Umbilical cord (tissue), 2 donors: Measurements from ENCODE around the gene PLSCR3. TPM values are rescaled to one million over a fixed set of nuclear protein-coding genes. Genes with fewer than 3 reads are reported as not detected.

Experiments used
- DNase-seq: peaks from one replicate; pipeline ENCODE4 v3.0.0-alpha.2; 2015; ENCODE audit warnings: low spot score
- total RNA-seq: library from RNA; depleted of rRNA; stranded (reverse); fragments of >200 nt; gene quantifications from one replicate; pipeline ENCODE4 v1.2.3, GENCODE V29; 2014; ENCODE audit warnings: low replicate concordance; ENCODE audit not compliant: insufficient read depth

Gene PLSCR3
- total RNA-seq, 1 donor from 2014 or later: 21.9 TPM

DNA sequence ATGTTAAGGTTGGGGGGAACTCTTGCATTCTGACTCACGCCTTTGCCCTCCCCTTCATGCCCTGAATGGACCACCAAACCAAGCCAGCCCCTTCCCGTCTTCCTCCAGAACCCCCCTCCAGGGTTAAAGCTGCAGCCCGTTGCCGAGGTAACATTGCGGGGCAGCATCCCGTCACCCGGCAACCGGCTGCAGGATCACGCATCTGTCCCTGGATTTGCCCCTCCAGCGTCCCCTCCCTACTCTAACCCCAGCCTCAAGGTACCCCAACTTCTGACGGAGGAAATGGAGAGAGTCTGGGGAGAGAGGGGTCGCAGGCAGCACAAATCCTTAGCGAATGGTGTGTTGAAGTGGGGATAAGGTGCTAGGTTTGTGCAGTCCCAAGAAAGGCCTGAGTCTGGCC is 12.8 kb upstream of the PLSCR3 start:
- no peak for DNase-seq

DNA sequence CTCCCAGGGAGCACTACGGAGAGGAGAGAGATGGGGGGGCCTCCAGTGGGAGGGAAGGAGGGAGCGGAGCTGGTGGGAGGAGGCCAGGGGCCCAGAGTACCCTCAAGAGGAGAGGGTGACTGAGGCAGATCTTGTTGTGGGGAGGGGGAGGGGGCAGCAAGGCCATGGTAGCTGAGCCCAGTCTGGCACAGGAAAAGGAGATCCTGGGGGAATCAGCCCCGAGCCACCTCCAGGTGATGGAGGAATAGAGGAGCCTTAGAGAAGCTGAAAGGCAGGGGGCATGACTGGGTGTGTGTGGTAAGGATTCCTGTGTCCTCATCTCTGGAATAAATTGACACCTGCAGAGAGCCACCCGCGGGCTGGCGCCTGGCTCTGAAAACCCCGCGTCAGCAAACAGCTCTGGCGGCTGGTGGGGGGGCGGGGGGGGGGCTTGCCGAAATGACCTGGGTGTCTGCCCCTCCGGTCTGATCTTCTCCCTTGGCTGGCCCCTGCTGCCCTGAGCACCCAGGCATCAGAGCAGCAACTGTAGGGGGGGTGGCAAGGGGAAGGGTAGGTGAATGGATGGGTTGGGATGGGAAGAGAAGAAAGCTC is 12.0 kb upstream of the PLSCR3 start:
- no peak for DNase-seq

DNA sequence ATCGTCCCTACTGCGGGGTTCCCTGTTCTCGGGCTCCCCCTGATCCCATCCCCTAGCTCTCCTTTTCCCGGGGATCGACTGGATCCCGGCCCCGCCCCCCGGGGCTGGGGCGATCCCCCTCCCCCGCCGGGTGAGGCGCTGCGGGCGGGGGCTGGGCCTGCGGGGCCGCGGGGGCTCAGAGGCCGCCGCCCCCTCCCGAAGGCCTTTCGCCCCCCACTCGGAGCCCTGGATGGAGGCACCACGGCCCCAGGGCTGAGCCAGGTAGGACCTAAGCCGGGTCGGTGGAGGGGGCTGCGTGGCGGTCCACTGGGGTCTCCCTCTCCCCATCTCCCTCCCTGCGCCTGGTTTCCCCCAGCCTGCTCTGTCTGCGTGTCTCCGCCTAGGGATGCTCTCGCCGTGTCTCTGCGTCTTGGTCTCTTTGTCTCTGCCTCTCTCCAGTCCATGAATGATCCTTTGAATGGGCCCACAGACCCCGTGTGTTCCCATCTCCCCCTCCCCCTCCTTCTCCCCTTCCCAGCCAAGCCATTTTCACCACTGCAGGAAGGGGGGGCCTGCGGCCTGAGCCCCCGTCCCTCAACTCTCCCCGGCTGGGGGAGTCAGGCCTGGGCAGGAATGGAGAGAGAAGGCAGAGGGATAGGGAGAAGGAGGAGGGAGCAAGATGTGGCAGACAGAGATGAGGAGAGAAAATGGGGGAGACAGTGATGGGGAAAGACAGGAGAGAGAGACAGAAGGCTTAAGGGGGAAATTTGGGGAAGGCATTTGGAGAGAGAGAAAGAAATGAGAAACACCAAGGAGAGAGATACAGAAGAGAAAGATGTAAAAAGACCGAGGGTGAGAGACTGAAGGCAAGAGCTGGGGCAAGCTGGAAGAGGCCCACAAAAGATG is 11.3 kb upstream of the PLSCR3 start:
- DNase-seq: peak; percentile 44

DNA sequence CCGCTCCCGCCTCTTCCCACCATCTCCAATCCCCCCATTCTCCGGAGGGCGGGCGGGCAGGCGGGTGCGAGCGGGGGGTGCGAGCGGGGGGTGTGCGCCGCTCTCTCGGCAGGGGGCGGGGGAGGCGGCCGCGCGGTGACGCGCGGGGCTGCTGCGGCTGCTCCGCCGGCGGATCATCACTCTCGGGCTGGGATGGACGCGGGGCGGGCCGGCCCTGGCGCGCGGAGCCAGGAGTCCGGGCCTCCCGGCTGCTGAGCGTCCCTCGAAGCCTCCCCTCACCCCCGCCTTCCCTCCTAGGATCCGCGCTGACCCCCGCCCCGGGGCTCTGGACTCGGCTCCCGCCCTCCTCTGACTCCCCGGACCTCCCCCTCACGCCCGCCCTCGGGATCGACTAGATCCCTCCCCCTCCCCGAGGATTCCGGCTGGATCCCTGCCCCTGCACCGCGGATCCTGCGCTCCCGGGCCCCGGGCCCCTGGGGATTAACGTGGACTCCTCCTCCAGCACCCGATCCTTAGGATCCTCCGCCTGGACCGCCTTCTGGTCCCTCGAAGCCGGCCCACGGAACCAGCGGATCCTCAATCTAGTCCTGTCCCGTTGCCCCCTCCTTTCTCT is 10.5 kb upstream of the PLSCR3 start:
- peak; percentile 68 for DNase-seq

DNA sequence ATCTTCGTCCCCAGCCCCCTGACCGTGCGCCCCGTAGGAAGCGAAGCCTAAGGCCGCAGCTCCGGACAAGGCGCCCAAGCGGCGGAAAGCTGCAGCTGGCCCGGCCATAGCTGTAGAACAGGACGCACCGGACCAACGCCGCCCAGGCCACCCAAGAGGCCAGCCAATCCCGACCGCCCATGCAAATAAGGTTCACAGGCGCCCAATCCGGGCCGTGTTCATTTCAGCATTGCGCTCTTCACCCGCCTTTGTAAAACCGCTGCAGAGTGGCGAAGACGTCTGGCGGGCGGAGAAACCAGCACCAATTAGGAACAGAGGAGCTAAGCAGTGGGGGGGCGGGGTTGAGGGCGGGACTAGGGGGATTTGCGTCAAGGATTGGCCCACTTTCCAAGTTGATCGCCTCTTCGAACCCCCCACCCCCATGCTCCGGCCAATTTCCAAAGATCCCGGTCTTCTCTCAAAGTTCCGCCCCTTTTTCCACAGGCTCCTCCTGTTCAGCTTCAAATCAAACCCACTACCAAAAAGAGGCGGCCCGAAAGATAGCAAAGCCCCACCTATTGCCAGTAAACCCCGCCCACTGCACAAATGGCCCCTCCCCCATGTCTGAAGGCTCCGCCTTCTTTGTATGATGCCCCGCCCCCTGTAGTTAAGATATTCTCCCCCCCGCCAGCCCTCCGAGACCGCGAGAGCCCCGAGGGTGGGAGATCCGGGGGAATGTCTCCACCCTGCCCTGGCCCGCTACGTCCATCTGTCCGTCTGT is 9.8 kb upstream of the PLSCR3 start, which contains the start of gene TMEM256:
Gene TMEM256 (minus strand): TSS at position 121 of the 760 bp plus-strand sequence. CDS start 13 bp downstream, at position 108.
- DNase-seq: peak; percentile 100

DNA sequence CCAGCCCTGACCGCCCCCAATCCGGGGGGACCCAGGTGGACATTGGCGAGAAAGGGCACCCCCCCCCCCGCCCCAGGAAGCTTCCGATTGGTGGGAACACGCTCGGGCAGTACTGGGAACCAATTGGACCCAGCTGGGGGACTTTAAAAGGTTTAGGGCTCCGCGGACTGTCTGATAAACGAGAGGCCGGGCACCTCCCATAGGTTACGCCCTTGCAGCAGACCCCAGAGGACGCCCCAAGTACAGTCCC is 9.3 kb upstream of the PLSCR3 start:
- DNase-seq: no peak

DNA sequence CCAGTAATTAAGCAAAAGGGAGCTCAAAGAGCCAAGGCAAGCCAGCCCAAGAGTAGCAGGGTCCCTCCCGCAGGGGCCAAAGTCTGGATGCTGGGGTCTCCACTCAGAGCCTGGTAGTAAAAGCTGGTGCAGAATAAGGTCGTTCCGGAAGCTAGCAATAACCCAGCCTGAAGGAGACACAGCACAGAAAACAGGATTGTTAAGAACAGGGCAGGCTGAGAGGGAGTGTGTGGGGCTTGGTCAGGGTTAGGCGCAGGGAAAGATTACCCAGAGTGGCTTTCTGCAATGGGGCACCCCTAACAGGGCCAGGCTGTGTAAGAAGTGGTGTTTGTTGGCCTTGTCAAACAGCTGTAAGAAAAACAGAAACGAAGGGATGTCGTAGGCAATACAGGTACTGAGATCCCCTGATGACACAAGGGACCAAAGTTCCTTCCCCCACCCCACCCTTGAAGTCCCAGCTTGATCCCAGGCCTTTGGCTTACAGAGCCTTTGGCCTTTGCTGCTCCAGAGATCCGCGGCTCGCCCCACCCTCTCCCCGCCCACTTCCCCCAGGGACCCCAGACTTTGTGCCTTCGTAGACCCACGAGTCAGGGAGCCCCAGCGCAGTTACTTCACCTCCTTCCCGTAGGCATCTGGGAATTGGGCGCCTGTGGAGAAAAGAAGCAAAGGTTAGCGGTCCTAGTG is 8.9 kb upstream of the PLSCR3 start:
- DNase-seq: no peak

DNA sequence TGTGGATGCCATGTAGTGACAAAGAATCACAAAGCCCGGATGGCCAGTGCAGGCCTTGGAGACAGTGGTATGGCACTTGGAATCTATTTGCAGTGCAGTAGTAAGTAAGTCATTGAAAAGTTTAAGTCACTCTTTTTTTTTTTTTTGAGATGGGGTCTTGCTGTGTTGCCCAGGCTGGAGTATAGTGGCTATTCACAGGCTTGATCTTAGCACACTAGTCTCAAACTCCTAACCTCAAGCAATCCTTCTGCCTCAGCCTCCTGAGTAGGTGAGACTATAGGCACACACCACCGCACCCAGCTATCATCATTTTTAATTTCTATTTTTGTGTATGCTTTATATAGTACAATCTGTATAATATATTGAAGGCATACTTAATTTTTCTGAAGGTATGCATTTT is 4.3 kb upstream of the PLSCR3 start:
- DNase-seq: no peak

DNA sequence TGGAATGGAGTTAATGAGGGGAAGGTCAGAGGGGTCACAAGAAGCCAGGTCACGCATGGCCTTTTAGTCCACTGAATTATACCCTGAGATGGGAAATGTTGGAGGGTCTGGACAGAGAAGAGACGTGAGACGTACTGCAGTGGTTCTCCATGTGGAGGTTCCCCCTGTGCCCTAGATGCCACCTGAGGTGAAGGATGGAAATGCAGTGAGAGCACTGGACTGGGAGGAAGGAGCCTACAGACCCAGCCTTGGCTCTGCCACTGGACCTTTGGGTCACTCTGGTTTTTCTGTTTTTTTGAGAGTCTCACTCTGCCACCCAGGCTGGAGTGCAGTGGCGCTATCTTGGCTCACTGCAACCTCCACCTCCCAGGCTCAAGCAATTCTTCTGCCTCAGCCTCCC is 1.8 kb upstream of the PLSCR3 start:
- no peak for DNase-seq

DNA sequence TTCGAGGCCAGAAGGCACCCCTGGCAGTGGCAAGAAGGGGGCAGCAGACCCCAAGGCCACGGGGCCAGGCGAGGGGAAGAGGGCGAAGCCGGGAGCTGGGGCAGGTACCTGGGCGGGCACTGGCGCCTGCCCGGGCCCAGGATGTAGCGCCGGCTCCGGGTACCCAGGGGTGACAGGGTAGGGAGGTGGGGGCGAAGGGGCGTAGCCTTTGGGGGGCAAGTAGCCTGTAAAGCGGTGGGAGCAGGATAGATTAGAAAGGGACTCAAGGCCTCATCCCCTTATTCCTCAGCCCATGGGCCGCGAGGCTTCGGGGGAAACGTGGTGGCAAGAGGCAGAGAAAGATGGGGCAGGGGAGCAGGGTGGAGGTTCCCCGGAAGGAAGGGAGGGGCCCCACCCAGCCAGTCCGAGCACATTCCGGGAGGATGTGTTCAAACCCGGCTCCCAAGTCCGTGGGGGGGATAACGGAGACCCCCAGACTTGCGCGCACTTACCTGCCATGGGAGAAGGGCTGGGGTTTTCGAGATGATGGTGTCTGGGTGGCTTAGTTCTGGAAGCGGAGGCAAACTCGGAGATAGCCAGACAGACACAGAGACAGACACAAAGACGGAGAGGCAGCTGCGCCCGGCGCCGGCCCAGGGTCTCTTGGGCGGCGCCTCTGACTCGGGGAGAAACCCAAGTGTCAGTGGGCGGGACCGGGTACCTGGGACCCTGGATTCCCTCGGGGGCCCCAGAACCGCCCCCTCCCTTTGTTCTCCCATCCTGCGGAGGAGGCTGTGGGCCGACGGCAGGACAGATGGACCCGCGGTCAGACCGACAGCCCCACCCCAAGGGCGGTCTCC is 493 bp downstream of the PLSCR3 start:
- DNase-seq: peak; percentile 41

DNA sequence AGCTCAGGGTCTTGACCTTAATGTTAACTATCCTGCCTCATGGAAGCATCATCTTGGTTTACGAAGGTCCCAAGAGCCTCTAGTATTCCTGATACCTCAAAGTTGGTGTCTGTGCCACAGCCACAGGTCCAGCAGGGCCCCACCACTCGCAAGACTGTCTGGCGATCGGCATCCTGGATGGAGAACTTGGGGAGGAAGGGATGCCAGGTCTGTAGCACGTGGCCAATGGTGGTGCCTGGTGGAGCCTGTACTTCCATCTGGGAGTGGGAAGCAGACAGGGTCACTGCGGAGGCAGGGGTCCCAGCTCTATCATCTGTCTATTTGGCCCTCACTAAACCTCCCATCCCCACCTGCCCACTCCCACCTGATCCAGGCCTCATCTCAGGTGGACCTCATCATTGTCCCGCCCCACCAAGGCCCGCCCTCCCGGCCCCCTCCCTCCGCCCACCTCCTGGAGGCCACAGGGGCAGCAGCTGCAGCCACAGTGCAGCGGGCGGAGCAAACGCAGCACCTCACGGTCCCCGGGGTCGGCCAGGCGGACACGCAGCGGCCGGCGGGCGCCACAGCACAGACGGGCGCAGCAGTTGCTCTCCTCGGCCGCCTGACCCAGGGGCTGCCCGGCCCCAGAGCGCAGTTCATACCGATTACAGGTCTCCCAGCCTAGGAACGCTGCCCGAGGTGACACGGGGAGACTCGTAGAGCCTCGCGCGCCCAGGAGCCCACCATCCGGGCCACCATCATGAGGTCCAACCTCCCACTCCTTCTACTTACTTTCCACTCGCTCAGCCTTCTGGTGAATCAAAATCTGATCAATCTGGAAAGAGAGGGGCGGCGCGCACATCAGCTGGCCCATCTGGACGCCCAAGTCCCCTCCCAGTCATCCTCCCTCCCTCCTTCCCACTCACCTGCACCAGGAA is 1.4 kb downstream of the PLSCR3 start:
- DNase-seq: no peak

DNA sequence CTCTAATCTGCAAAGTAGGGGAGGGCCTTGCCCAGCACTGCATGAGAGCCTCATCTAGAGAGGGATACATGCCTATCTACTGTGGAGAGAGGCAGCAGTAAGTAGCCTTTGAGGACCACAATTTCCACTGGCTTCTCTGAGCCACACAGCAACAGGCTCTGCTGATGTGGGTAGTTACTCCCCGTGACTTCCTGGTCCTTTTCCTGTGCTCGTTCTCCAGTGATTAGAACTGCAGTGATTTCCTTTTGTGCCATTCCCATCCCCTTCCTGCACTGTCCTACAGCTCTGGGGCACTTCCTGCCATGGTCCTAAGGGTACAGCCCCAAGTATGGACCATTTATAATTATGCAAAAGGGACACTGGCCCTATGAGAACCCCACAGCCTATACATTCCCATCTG is 3.0 kb downstream of the PLSCR3 start:
- no peak for DNase-seq

DNA sequence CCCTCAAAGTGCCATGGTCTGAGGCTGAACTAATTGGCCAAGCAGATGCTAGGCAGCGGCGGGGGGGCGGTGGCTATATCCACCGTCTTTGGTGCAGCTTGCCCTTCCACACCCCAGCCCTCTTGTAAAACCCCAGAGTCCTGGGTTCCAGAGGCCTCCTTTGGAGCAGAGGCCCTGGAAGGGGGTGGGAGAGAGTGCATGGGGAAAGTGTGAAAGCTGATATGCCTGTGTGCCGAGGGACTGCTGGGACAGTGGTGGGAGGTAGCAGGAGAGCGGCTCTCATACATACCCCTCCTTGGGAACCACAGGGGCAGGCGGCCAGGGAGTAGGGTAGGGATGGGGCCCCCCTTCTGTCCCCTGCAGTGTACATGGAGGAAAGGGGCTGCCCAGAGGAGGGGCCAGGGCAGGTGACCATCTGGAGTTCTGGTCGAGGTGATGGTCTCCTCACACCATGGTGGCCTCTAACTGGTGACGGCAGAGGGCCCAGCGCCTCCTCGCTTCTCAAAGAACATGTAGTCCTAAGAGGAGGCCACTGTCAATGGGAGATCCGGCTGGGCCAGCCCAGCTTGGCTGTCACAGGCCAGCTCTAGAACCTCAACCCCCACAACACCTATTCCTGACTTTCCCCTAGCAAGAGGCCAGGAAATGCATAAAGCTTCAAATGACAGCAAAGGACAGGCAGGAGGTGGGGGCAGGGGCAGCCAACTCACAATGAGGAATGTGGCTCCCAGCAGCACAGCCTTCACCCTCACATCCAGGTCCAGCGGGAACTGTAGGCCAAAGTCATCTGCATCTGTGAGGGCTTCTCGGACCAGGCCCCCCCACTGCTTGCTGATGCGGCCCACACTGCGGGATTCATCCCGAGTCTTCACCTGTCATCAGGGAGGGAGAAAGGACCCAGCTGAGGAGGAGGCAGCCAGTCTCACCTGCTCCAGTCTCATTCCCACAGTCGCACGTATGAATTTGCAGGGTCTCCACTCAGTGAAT is 4.1 kb downstream of the PLSCR3 start:
- no peak for DNase-seq

DNA sequence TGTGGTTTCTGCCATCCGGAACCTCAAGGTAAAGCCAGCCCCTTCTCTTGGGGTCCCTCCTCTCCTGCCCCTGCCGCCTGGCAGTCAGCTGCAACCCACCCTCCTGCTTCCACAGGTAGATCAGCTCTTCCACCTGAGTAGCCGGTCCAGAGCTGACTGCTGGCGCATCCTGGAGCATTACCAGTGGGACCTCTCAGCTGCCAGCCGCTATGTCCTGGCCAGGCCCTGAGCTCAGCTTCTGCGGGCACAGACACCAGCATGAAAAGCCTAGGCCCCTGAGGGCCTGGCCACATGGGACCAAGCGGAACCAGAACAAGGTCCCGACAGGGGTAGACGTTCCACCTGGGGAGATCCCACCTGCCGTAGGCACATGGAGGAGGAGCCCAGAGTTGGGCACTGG is 5.5 kb downstream of the PLSCR3 start:
- DNase-seq: no peak

DNA sequence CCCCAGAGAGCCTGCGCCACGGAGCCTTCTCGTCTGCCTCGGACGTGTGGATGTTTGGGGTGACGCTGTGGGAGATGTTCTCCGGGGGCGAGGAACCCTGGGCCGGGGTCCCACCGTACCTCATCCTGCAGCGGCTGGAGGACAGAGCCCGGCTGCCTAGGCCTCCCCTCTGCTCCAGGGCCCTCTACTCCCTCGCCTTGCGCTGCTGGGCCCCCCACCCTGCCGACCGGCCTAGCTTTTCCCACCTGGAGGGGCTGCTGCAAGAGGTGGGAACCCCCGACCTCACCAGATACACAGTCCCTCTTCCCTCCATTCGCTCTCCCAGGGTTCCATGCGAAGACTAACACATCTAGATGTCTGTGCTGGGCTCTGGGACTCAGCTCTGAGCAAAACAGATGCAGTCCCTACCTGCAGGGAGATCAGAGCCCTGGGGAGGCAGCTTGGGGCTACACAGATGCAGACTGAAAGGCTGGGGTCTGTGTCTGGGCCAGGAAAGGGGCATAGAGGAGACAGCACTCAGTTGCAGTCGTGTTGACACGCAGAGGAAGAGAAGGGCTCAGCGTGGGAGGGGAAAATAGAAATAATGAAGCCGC is 9.7 kb downstream of the PLSCR3 start:
- no peak for DNase-seq

DNA sequence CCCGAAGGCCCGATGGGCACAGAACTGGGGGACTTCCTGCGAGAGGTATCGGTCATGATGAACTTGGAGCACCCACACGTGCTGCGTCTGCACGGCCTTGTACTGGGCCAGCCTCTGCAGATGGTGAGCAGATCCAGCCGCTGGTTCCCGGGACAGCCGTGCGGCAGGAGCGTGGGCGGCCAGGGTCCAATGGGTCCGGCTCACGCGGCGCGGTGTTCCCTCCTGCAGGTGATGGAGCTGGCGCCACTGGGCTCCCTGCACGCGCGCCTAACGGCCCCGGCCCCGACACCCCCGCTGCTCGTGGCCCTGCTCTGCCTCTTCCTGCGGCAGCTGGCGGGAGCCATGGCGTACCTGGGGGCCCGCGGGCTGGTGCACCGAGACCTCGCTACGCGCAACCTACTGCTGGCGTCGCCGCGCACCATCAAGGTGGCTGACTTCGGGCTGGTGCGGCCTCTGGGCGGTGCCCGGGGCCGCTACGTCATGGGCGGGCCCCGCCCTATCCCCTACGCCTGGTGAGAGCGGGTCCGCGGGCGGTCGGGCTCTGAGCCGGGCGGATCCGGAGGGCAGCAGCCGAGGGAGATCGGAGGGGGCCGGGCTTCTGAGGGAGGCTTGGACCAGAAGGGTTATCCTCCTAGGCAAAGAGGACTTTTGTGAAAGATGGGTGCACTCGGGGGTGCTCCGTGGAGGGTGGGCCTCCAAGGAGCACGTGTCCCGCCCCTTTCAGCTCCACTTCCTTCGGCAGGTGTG is 10.4 kb downstream of the PLSCR3 start:
- DNase-seq: peak; percentile 57

DNA sequence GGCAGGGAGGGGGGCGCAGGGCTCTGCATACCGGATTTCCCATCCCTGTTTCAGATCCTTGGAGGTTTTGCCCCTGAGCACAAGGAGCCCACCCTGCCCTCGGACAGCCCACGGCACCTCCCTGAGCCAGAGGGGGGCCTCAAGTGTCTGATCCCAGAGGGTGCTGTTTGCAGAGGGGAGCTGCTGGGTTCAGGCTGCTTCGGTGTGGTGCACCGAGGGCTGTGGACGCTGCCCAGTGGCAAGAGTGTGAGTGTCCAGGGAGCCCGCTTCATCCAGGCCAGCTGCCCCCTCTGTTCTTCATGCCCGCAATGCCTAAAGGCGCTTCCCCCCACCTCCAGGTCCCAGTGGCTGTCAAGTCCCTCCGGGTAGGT is 11.0 kb downstream of the PLSCR3 start:
- DNase-seq: no peak
